T follicular helper cell (primary cell): ENCODE results near the gene DOCK10.
A peak's percentile ranks its signal among the peaks of the same experiment; 100 is the strongest.
"Not testable (repeated sequence)": the region's sequence is repeated elsewhere in the genome, so short reads cannot be mapped to it uniquely, and the experiment has no call there.

Experiments used
- DNase-seq: peaks from one replicate; pipeline ENCODE4 v3.0.0-alpha.2; 2020; ENCODE audit warnings: low read depth

Gene DOCK10

GRCh38 chr2:224946895-224947294, 95.4 kb downstream of the DOCK10 start:
- DNase-seq: no peak

DNA sequence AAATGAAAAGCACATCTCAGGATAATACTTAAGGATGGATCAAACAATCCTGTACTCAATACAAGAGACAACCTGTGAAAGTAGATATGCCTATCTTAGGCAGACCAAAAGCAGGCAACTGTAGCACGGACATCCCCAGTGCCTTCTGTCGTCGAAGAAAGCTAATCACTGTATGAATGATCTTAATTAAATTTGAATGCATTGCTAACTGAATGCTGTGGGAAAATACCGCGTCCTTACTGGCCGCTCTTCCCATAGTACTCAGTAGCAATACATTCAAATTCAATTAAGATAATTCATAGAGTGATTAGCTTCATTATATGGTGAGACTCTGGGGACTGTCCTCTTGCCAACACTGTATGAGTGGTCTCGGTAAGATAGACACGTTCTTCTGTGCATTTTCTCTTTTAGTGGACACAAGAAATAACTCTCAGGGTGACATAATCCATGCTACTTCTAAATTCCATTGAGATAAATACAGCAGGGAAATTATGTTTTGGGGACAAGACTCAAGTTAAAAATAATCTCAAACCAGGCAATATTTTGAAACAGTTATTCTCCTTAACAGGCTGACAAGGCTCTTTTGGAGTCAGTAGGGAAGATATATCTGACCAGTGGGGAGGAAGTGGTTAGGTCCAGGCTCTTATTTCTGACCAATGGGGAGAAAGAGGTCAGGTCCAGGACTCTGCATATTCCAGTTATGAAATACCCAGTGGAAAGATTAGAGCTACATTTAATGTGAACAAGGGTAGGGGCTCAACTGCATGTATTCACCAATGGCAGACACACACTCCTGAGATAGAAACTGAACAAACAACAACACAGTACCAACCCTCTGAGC, 97.3 kb downstream of the DOCK10 start:
- no peak for DNase-seq

DNA sequence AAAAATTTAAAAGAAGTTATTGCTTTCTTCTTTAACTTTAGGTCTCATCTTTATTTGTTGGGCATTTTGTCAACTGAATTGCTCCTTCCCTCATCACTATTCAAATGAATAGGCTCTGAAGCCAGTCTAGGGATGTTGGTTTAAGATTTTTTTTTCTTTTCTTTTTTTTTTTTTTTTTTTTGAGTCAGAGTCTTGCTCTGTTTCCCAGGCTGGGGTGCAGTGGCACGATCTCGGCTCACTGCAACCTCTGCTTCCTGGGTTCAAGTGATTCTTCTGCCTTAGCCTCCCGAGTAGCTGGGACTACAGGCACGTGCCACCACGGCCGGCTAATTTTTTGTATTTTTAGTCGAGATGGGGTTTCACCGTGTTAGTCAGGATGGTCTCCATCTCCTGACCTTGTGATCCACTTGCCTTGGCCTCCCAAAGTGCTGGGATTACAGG, 98.6 kb downstream of the DOCK10 start:
- DNase-seq: not testable (repeated sequence)

DNA sequence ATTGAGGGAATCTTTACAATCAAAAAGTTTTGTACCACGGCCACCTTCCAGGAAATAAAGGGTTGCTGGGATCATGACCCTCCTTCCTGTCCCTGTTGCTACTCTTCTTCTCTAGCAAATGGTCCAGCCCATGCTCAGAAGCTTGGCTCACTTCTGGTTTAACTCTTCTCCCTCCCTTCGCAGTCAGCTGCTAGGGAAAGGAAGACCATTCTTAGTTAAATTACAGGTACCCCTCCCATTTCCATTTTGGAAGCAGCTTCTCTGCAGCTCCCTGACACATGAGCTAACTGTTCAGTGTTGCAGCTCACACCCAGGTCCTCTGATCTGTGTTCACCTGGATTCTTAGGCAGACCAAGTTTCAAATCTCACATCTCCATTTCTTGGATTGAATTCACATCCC, 100.3 kb downstream of the DOCK10 start:
- DNase-seq: no peak

DNA sequence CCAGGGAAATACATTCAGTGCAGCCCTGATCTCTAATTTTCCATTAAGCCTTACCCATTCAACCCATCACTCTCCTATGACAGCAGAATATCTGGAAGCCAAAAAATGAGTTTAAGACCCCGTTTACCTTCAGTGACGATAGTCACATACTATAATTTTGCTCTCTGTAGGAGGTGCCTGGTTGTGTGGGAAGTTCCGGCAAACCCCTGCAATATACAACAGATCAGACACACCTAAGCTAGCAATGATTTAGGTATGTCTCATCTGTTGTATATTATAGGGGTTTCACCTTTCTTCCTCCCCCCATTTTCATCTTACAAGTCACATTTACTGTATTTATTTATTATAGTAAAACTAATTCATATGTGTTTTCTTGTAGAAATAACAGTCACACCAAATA, 101.7 kb downstream of the DOCK10 start:
- no peak for DNase-seq

DNA sequence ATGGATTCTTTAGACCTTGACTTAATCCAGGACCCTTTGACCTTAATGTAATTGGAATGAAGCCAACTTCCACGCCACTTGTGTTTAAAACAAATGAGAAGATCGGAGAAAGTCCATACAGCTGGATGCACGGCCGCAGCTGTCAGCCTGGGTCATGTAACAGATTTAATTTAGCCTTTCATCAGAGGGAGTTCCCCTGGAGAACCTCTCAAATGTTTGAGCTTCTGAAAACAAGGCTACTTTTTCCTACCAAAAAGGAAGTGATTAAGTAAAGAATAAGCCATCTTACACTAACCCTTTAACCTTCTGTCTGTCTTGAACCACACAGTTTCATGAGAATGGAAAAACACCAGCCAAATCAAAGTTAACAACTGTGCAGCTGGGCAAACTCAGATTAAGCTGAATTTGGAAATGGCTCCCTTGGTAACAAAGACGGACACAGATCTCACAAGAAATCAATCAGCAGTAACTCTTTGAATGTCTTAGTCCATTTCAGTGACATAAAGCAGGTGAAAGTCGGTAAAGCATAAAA, 103.6 kb downstream of the DOCK10 start:
- no peak for DNase-seq

- DNase-seq: no peak
Measured at GRCh38 chr2:224937887-224938286, 104.4 kb downstream of the DOCK10 start.

- no peak for DNase-seq
Measured at GRCh38 chr2:224934526-224935188, 107.6 kb downstream of the DOCK10 start.

DNA sequence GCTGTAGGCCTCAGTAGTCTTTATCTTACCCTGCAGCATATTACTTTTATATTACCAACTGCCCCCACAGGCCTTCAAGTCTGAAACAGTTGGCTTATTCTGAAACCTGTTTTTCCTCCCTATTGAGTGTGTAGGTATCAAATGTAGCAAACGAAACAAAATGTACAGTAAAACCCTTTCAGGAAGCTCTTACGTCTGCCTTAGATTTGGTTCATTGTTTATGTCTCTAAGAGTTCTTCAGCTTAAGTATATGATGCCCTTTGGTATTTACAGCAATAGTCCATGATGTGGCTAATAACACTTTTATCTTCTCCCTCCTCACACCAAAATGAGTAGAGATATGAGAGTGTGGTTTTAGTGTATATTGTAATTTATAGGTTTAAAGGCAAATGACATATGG, 108.8 kb downstream of the DOCK10 start:
- no peak for DNase-seq

GRCh38 chr2:224932522-224932921, 109.7 kb downstream of the DOCK10 start:
- DNase-seq: no peak

DNA sequence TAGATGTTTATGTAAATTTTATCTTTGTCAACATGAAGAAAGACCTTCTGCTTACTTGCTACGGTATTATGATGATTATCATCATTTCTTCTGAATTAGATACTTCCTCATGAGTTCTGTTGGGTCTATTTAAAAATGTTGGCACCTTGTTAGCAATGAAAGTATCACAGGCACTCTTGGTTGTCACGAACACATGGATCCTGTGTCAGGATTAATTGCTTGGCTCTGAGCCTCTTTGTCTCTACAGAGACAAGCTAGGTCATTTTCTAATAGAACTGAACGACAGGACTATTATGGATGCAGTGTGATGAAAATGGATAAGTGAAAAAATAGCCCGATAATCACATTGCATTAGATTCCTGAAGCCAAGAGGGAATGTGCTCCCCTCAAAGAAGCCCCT, 110.3 kb downstream of the DOCK10 start:
- DNase-seq: no peak

GRCh38 chr2:224930990-224931389, 111.3 kb downstream of the DOCK10 start:
- no peak for DNase-seq

DNA sequence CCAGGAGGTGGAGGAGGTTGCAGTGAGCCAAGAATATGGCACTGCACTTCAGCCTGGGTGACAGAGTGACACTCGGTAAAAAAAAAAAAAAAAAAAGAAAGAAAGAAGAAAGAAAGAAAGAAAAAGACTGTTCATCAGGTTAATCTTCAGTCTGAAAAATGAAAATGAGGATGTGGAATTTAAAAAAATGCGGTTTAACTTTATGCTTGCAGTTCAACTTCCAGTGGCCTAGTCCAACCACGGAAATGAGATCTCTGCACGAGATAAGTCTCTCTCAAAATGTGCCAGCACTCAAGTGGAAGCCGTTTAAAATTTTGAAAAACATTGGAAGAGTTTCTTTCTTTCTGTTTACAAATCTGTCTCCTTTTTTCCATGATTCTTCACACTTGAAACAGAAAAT, 112.1 kb downstream of the DOCK10 start:
- peak; percentile 30 for DNase-seq

DNA sequence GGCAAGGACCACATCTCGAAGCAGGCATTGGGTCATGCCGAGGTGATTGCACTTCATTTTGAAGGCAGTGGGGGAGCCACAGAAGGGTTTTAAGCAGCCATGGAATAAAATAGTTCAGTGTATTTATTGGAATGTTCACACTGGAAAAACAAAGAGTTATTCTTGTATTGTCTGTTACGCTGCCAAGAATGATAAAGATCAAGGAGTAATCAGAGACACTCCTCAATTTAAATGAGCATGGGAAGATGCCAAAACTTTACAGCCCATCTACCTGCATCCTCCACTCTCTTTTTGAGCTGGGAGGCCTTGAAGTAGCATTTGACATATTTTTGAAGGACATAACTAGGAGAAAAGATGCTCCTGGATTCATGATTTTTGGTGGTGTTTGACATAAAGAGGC, 112.8 kb downstream of the DOCK10 start:
- no peak for DNase-seq

- peak; percentile 59 for DNase-seq
Measured at GRCh38 chr2:224927646-224928173, 114.6 kb downstream of the DOCK10 start.

- DNase-seq: no peak
Measured at GRCh38 chr2:224927011-224927410, 115.3 kb downstream of the DOCK10 start.

DNA sequence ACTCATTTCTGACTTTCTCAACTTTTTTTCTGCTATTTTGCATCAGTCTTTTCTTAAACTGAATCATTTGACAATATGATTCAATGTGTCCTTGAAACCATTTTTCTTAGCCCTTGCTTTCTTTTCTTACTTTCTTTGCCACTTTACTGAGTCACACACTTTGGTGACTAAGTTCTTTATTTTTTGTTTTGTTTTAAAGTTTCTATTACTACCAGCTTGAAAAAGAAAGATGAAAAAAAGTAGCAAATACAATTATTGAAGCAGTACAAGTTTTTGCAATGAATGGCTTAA, 116.5 kb downstream of the DOCK10 start:
- DNase-seq: no peak

DNA sequence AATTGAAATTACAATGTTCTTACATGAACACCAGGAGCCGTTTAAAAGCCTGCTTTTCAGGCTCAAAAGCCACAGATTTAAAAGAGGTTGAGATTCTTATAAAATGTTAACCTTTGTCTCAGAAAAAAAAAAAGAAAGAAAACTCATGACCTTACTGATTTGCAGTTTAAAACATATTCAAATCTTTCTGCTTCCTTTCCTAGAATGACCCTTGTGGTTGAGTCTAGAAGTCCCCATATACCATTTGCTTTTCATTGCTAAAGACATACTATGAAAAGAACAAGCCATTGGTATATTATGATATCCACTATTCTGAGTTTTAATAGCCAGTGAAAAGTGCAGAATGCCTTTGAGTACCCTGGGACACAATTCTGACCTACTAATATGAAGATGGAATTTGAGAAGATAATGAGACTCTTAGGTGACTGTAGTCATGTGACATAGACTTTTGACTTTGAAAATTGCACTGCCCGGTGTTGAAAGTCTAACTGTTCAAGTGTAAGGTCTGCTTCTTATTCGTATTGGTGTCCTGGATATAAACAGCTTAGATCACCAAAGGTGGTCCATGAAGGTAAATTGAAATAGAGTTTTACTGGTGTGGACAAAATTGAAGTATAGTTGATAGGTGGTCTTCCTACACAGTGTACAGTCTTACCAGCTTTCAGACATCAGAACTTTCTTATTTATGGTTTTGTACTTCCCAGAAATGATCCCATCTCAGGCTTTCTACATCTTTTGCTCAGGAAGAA, 117.0 kb downstream of the DOCK10 start:
- no peak for DNase-seq

DNA sequence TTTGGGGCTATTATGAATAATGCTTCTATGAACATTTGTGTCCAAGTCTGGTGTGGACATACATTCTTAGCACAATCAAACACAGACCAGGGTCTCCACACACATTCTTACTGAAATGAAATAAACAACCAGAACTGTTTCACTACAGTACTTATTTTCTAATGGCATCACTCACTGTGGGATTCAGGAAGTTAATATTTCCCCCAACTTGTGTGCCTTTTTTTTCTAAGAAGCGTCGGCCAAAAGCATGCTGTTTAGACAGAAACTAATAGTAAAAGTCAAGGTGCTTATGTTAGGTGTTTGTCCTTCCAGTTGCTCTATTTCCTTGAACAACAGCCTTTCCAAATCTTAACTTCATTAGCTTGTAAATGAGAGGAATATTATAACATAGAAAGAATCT, 117.6 kb downstream of the DOCK10 start:
- DNase-seq: no peak

DNA sequence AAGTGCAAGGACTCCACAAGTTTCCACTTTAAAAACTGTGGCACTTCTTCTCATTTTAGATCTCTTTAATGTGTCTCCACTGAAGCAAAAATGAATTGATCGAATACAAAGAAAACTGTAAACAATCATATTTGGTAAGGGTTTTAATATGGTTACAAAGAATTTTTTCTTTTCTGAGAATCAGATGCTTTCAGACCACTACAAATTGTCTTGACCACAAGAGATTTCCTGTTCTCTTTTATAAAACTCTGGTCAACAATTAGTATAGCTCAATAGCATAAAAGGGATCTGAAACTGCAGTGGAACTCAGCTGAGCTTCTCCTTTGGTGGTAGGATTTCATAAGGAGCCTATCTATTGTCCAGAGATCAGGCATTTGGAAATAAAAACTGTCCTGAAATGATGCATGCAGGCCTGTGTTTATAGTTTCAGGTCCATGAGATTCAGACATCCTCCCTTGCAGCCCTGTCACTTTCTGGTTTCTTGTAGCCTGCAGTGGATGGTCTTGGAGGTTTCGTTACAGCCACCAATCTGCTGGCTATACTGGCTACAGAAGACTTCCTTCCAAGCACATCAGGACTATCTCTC, 120.0 kb downstream of the DOCK10 start:
- no peak for DNase-seq

DNA sequence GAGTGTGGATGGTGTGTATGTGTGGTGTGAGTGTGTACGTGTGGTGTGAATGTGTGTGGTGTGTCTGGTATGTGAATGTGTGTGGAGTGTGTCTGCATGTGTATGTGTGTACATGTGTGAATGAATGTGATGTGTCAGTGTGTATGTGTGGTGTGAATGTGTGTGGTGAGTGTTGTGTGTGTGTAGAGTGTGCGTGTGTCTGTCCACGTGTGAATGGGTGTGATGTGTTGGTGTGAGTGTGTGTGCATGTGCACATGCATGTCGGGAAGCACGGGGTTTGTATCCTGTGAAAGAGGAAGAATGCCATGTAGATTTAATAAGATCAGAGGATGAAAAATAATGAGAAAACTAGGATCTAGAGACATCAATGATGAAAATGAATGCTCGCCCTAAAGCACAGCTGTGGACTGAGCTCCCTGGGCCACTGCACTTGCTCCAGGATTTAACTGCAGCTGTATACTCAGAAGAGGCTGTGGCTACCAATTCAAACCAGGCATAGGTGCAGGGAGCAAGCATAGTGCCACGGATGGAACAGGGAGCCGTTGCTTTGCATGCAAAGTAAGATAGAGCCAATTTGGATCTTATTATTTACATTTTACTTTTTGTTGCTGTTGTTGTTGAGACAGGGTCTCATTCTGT, 122.7 kb downstream of the DOCK10 start:
- DNase-seq: no peak
